Panc1 (cell line): ENCODE results near the gene ASGR2. TPM values are rescaled to one million over a fixed set of nuclear protein-coding genes. Genes with fewer than 3 reads are reported as not detected.

Experiments
- ATAC-seq: fragments of 200-7000 bp; cut with Tn5 transposase; 2 replicates; pipeline ENCODE4 v1.9.1; 2020; ENCODE audit warnings: mild to moderate bottlenecking, moderate library complexity
- BruUV-seq: library from RNA; stranded (reverse); fragments of 400-500 nt; replicated peaks from 2 replicates; lab custom pipeline; 2021; lab: Mats Ljungman, UMichigan
- CTCF ChIA-PET: fragments of 300-600 bp; sonication (Branson Sonifier 250); formaldehyde crosslinking; loops from one replicate; lab custom pipeline; 2022; ENCODE audit warnings: antibody characterized with exemption; lab: Charles Lee
- POLR2A ChIA-PET: fragments of 300-600 bp; sonication (Branson Sonifier 250); formaldehyde crosslinking; loops from one replicate; lab custom pipeline; 2022; ENCODE audit warnings: antibody characterized with exemption; lab: Charles Lee
- DNase-seq: peaks from one replicate; pipeline ENCODE4 v3.0.0-alpha.2; 2010; ENCODE audit warnings: low read depth, low spot score
- H3K27ac ChIP-seq: 2 replicates; pipeline ENCODE4 v1.5.1; 2011; ENCODE audit warnings: mild to moderate bottlenecking, low read length, inconsistent platforms
- H3K27me3 ChIP-seq: fragments of 200-500 bp; sonication (Bioruptor generic); 2 replicates; pipeline ENCODE4 v1.6.0; 2014; ENCODE audit warnings: low read length, inconsistent platforms; ENCODE audit not compliant: control insufficient read depth, insufficient read depth
- H3K36me3 ChIP-seq: fragments of 200-500 bp; sonication (Bioruptor generic); 2 replicates; pipeline ENCODE4 v1.5.1; 2014; ENCODE audit warnings: inconsistent platforms, mild to moderate bottlenecking, low read length, moderate library complexity; ENCODE audit not compliant: control insufficient read depth, insufficient read depth
- H3K4me1 ChIP-seq: 2 replicates; pipeline ENCODE4 v1.5.1; 2011; ENCODE audit warnings: inconsistent platforms, mild to moderate bottlenecking, low read length, moderate library complexity; ENCODE audit not compliant: control insufficient read depth, insufficient read depth
- H3K4me3 ChIP-seq, 2 experiments: 2 replicates each; pipeline ENCODE4 v1.5.1; 2011 to 2012; ENCODE audit warnings: low read depth in 2 of 2, low read length in 2 of 2, mild to moderate bottlenecking in 2 of 2, inconsistent platforms in 1 of 2, moderate library complexity in 1 of 2
- H3K9me3 ChIP-seq: fragments of 200-500 bp; sonication (Bioruptor generic); 2 replicates; pipeline ENCODE4 v1.5.1; 2014; ENCODE audit warnings: low read depth, mild to moderate bottlenecking, inconsistent platforms, low read length, moderate library complexity; ENCODE audit not compliant: control insufficient read depth, insufficient read depth
- POLR2AphosphoS5 ChIP-seq: IDR thresholded peaks from 2 replicates; pipeline ENCODE4 v1.6.1; 2012; ENCODE audit warnings: mild to moderate bottlenecking, low read depth, low read length, moderate library complexity
- SIN3A ChIP-seq: IDR thresholded peaks from 2 replicates; pipeline ENCODE4 v1.6.1; 2012; ENCODE audit warnings: low read depth, mild to moderate bottlenecking, low read length, moderate library complexity, borderline replicate concordance; ENCODE audit not compliant: insufficient read depth
- TCF7L2 ChIP-seq: IDR thresholded peaks from 2 replicates; pipeline ENCODE4 v1.6.1; 2011; ENCODE audit warnings: mild to moderate bottlenecking, low read depth, low read length, inconsistent platforms
- in situ Hi-C: cut with HindIII; loops from 2 replicates; pipeline ENCODE4 v1.10.0; 2016; ENCODE audit warnings: low sequenced_read_pairs, low pct_unique_long_range_greater_than_20kb
- intact Hi-C: fragments of 100-400 bp; cut with micrococcal nuclease; formaldehyde crosslinking; loops from one replicate; pipeline ENCODE4 v1.10.0; 2022; ENCODE audit not compliant: unreplicated experiment
- total RNA-seq: library from RNA; stranded (reverse); gene quantifications from one replicate; pipeline ENCODE4 v1.2.1, GENCODE V29; 2021; ENCODE audit not compliant: unreplicated experiment
- TF ChIP-seq, protein P1 (sequence below): fragments of 450-650 bp; IDR thresholded peaks from 2 replicates; pipeline ENCODE4 v1.5.1; 2017; ENCODE audit warnings: mild to moderate bottlenecking
- TF ChIP-seq, protein P2 (sequence below), 2 experiments: IDR thresholded peaks; 2 replicates each; pipeline ENCODE4 v1.6.1; 2011 to 2012; ENCODE audit warnings: low read depth in 2 of 2, control low read depth in 1 of 2, low read length in 1 of 2, mild to moderate bottlenecking in 1 of 2, moderate library complexity in 1 of 2; ENCODE audit not compliant: insufficient read depth in 1 of 2

Gene ASGR2
- total RNA-seq, 1 experiment from 2014 or later, result 0.21 TPM

DNA sequence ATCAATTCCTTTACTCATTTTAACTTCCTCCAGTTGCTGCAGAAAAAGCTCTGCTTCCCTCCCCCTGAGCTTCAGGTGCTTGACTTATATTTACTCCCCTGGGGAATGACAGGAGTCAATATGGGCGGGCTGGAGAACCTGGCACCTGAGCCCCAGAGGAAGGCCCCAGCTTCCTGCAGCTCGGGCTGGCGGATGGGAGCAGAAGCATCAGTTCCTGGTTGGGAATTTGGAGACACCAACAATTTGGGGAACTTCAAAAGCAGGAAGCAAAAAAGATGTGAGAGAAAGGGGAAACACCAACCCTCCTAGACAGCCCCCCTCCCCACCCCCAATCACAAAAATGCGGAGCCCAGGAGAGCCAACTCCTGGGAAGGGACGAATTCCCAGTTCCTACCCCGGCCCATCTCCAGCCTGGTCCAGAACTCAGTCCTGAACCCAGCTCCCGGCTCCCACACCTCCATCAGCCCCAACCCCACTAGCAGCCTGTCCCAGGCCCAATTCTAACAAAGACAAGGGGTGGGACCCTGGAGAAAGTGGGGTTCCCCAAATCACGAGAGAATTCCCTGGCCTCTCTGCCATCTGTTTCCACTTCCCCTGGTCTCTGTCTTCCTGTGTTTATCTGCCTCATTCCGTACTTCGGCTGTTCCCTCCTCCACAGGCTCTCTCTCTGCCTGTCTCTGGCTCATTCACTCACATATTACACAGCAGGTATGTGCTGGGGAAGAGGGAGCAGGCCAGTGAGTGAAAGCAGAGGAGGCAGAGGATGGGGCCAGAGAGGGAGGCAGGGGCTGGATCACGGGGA, 16.2 kb upstream of the ASGR2 start:
- no peaks in the 10 kb centered on the region for H3K27me3 ChIP-seq
- no peaks in the 10 kb centered on the region for H3K36me3 ChIP-seq
- BruUV-seq, result no TSS peak
- H3K4me3 ChIP-seq, result no peak overlapping the region
- in situ Hi-C loops (no loop called here), intact Hi-C loops (no loop called here)
- no peaks in the 10 kb centered on the region for H3K9me3 ChIP-seq
- POLR2A ChIA-PET, result no interaction called here
- no peaks in the 10 kb centered on the region; the same call in 1 of the 2 replicates for H3K4me1 ChIP-seq
- ATAC-seq (0 out of 2 replicates have a peak, but pooled peaks have one; percentile 51), DNase-seq (no peak)
- CTCF ChIA-PET, result interaction anchor here (0.7 to 1.0 kb wide), 2 partner anchors 80 to 85 kb away, joined by 3 to 6 read pairs; no protein-coding TSS in a partner anchor
- peak overlapping the region; percentile 29; the same call in 1 of the 2 replicates for H3K27ac ChIP-seq
- TF ChIP-seq TCF7L2 (no peak), SIN3A (no peak), POLR2AphosphoS5 (no peak)
- TF ChIP-seq, protein P1, sequence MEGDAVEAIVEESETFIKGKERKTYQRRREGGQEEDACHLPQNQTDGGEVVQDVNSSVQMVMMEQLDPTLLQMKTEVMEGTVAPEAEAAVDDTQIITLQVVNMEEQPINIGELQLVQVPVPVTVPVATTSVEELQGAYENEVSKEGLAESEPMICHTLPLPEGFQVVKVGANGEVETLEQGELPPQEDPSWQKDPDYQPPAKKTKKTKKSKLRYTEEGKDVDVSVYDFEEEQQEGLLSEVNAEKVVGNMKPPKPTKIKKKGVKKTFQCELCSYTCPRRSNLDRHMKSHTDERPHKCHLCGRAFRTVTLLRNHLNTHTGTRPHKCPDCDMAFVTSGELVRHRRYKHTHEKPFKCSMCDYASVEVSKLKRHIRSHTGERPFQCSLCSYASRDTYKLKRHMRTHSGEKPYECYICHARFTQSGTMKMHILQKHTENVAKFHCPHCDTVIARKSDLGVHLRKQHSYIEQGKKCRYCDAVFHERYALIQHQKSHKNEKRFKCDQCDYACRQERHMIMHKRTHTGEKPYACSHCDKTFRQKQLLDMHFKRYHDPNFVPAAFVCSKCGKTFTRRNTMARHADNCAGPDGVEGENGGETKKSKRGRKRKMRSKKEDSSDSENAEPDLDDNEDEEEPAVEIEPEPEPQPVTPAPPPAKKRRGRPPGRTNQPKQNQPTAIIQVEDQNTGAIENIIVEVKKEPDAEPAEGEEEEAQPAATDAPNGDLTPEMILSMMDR, result no peak
- TF ChIP-seq, protein P2, sequence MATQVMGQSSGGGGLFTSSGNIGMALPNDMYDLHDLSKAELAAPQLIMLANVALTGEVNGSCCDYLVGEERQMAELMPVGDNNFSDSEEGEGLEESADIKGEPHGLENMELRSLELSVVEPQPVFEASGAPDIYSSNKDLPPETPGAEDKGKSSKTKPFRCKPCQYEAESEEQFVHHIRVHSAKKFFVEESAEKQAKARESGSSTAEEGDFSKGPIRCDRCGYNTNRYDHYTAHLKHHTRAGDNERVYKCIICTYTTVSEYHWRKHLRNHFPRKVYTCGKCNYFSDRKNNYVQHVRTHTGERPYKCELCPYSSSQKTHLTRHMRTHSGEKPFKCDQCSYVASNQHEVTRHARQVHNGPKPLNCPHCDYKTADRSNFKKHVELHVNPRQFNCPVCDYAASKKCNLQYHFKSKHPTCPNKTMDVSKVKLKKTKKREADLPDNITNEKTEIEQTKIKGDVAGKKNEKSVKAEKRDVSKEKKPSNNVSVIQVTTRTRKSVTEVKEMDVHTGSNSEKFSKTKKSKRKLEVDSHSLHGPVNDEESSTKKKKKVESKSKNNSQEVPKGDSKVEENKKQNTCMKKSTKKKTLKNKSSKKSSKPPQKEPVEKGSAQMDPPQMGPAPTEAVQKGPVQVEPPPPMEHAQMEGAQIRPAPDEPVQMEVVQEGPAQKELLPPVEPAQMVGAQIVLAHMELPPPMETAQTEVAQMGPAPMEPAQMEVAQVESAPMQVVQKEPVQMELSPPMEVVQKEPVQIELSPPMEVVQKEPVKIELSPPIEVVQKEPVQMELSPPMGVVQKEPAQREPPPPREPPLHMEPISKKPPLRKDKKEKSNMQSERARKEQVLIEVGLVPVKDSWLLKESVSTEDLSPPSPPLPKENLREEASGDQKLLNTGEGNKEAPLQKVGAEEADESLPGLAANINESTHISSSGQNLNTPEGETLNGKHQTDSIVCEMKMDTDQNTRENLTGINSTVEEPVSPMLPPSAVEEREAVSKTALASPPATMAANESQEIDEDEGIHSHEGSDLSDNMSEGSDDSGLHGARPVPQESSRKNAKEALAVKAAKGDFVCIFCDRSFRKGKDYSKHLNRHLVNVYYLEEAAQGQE (IDR thresholded peaks at IDR 0.05; ENCODE audit: insufficient read depth in 1 of 2, low read depth in 2 of 2, low read length in 1 of 2), result no peak

DNA sequence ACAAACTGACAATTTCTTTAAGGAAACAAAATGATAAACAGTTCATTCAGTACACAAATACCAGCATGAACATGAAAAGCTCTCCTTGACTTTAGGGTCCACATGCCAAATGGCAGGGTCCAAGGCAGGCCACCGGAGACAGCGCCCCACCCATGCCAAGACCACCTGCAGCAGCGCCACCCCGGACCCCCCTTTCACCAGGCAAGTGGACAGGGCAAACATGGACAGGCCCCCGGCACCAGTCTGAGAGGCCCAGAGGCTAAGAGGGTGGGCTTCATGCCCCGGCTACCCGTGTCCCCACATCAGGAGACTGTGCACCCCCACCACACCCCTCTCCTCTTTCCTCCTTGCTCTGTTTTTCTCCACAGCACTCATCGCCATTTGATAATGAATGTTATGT, 14.7 kb upstream of the ASGR2 start:
- H3K27ac ChIP-seq, result no peak overlapping the region
- in situ Hi-C loops (no loop called here), intact Hi-C loops (no loop called here)
- CTCF ChIA-PET, result interaction anchor here (0.6 to 0.7 kb wide), 2 partner anchors 22 to 1754 kb away, joined by 3 read pairs; no protein-coding TSS in a partner anchor
- no peak overlapping the region for H3K4me3 ChIP-seq
- H3K4me1 ChIP-seq, result no peaks in the 10 kb centered on the region; the same call in 1 of the 2 replicates
- H3K27me3 ChIP-seq, result no peaks in the 10 kb centered on the region
- no peaks in the 10 kb centered on the region for H3K36me3 ChIP-seq
- ATAC-seq (no peak), DNase-seq (no peak)
- POLR2A ChIA-PET, result no interaction called here
- H3K9me3 ChIP-seq, result no peaks in the 10 kb centered on the region
- TF ChIP-seq TCF7L2, result no peak
- TF ChIP-seq, protein P2 (IDR thresholded peaks at IDR 0.05; ENCODE audit: insufficient read depth in 1 of 2, low read depth in 2 of 2, low read length in 1 of 2), result no peak
- TF ChIP-seq, protein P1, result no peak
- no peak for TF ChIP-seq SIN3A
- TF ChIP-seq POLR2AphosphoS5, result no peak
- no TSS peak for BruUV-seq
